PC-9 (cell line): ENCODE measurements around the gene ROGDI. TPM values are rescaled to one million over a fixed set of nuclear protein-coding genes. Genes with fewer than 3 reads are reported as not detected.

Source experiments
- BruUV-seq: library from RNA; stranded (reverse); fragments of 400-500 nt; replicated peaks from 2 replicates; lab custom pipeline; 2021; lab: Mats Ljungman, UMichigan
- CTCF ChIA-PET: fragments of 300-600 bp; sonication (Branson Sonifier 250); formaldehyde crosslinking; loops from one replicate; lab custom pipeline; 2022; ENCODE audit warnings: antibody characterized with exemption; lab: Charles Lee
- POLR2A ChIA-PET: fragments of 300-600 bp; sonication (Branson Sonifier 250); formaldehyde crosslinking; loops from one replicate; lab custom pipeline; 2022; ENCODE audit warnings: antibody characterized with exemption; ENCODE audit not compliant: unreplicated experiment; lab: Charles Lee
- DNase-seq, 2 experiments: peaks; one replicate each; pipeline versions ENCODE4 v3.0.0 to v3.0.0-alpha.2; 2015 to 2022; ENCODE audit warnings: mixed read lengths in 1 of 2
- H2AFZ ChIP-seq: fragments of 200-600 bp; sonication (generic); 2 replicates; pipeline ENCODE4 v1.8.1; 2017; ENCODE audit warnings: antibody characterized with exemption
- H3F3A ChIP-seq: fragments of 200-600 bp; sonication (generic); 2 replicates; pipeline ENCODE4 v1.8.1; 2017; ENCODE audit warnings: antibody characterized with exemption, mild to moderate bottlenecking, low read depth; ENCODE audit not compliant: insufficient read depth
- H3K27ac ChIP-seq: fragments of 200-600 bp; sonication (generic); 2 replicates; pipeline ENCODE4 v1.6.1; 2016; ENCODE audit warnings: mixed run types
- H3K27me3 ChIP-seq: fragments of 200-600 bp; sonication (generic); 2 replicates; pipeline ENCODE4 v1.6.1; 2016; ENCODE audit warnings: low read depth, mixed run types; ENCODE audit not compliant: insufficient read depth
- H3K36me3 ChIP-seq: fragments of 200-600 bp; sonication (generic); 2 replicates; pipeline ENCODE4 v1.6.1; 2016; ENCODE audit warnings: low read depth, mixed run types
- H3K4me1 ChIP-seq: fragments of 200-600 bp; sonication (generic); replicated peaks from 2 replicates; pipeline ENCODE4 v1.6.1; 2016; ENCODE audit warnings: mixed run types; ENCODE audit not compliant: insufficient read depth
- H3K4me2 ChIP-seq: fragments of 200-600 bp; sonication (generic); 2 replicates; pipeline ENCODE4 v1.6.1; 2017; ENCODE audit warnings: mixed run types
- H3K4me3 ChIP-seq: fragments of 200-600 bp; sonication (generic); 2 replicates; pipeline ENCODE4 v1.6.1; 2016; ENCODE audit warnings: mixed run types
- H3K79me2 ChIP-seq: fragments of 200-600 bp; sonication (generic); 2 replicates; pipeline ENCODE4 v1.6.1; 2017; ENCODE audit warnings: low read depth, mixed run types
- H3K9me2 ChIP-seq: fragments of 200-600 bp; sonication (generic); 2 replicates; pipeline ENCODE4 v1.8.1; 2017; ENCODE audit warnings: mild to moderate bottlenecking; ENCODE audit not compliant: insufficient read depth
- H3K9me3 ChIP-seq: fragments of 200-600 bp; sonication (generic); 2 replicates; pipeline ENCODE4 v1.8.1; 2016; ENCODE audit warnings: low read depth; ENCODE audit not compliant: insufficient read depth
- H4K20me1 ChIP-seq: fragments of 200-600 bp; sonication (generic); 2 replicates; pipeline ENCODE4 v1.8.1; 2017; ENCODE audit not compliant: insufficient read depth
- EZH2 ChIP-seq: fragments of 200-600 bp; sonication (generic); IDR thresholded peaks from 2 replicates; pipeline ENCODE4 v1.8.0; 2017; ENCODE audit warnings: antibody characterized with exemption, low read depth
- intact Hi-C: fragments of 100-400 bp; cut with micrococcal nuclease; formaldehyde crosslinking; loops from one replicate; pipeline ENCODE4 v1.10.0; 2022; ENCODE audit not compliant: unreplicated experiment
- total RNA-seq: library from RNA; stranded (reverse); gene quantifications from 2 replicates; pipeline ENCODE4 v1.2.3, GENCODE V29; 2021
- TF ChIP-seq, protein P1 (sequence below): fragments of 200-600 bp; sonication (generic); conservative IDR thresholded peaks from 2 replicates; pipeline ENCODE4 v1.6.1; 2017; ENCODE audit warnings: mixed run types, antibody characterized with exemption, mild to moderate bottlenecking, moderate library complexity

The ROGDI gene
- total RNA-seq, 1 experiment from 2014 or later, result 40.8 TPM

DNA sequence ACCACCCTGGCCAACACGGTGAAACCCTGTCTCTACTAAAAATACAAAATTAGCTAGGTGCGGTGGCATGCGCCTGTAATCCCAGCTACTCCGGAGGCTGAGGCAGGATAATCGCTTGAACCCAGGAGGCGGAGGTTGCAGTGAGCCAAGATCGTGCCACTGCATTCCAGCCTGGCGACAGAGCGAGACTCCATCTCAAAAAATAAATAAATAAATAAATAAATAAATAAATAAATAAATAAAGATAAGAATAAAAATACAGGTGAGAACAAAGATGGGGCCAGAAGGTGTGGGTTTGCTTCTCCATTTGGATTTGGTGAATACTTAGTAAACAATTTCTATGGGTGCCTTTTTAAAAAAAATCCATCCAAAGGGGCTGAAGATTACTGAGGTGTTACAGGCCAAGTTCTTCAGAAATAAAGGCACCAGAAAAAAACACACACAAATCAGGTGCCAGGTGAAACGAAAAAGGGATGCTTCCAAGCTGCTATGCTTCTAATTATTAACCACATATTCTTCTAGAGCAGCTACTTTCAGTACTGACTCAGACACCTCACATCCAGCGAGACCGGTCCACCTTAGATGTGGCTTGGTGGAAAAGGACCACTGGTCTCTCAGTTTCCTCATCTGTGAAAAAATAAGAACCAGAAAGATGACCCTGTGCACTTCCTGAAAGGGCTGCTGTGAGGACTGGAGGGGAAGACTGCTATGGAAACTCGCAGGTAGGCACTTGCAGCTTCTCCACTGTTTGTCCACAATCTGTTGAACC is 35.5 kb upstream of the ROGDI start:
- Histone ChIP-seq H3K9me2 (no peaks in the 10 kb centered on the region), H3K4me2 (no peak overlapping the region), H3K27me3 (no peaks in the 10 kb centered on the region), H3K4me3 (no peak overlapping the region), H3F3A (peaks cover 26% of the 10 kb centered on the region; the same call in 1 of the 2 replicates), H3K79me2 (peaks cover 6% of the 10 kb centered on the region; the same call in 1 of the 2 replicates), H2AFZ (no peak overlapping the region), H3K27ac (no peak overlapping the region), H3K4me1 (no peaks in the 10 kb centered on the region), H3K36me3 (peaks cover 50% of the 10 kb centered on the region), H4K20me1 (peaks cover 12% of the 10 kb centered on the region), H3K9me3 (no peaks in the 10 kb centered on the region)
- POLR2A ChIA-PET, result no interaction called here
- DNase-seq, result no peak
- CTCF ChIA-PET, result no interaction called here
- no TSS peak for BruUV-seq
- TF ChIP-seq, protein P1, sequence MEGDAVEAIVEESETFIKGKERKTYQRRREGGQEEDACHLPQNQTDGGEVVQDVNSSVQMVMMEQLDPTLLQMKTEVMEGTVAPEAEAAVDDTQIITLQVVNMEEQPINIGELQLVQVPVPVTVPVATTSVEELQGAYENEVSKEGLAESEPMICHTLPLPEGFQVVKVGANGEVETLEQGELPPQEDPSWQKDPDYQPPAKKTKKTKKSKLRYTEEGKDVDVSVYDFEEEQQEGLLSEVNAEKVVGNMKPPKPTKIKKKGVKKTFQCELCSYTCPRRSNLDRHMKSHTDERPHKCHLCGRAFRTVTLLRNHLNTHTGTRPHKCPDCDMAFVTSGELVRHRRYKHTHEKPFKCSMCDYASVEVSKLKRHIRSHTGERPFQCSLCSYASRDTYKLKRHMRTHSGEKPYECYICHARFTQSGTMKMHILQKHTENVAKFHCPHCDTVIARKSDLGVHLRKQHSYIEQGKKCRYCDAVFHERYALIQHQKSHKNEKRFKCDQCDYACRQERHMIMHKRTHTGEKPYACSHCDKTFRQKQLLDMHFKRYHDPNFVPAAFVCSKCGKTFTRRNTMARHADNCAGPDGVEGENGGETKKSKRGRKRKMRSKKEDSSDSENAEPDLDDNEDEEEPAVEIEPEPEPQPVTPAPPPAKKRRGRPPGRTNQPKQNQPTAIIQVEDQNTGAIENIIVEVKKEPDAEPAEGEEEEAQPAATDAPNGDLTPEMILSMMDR, result no peak
- no peak for TF ChIP-seq EZH2
- intact Hi-C loops, result no loop called here

DNA sequence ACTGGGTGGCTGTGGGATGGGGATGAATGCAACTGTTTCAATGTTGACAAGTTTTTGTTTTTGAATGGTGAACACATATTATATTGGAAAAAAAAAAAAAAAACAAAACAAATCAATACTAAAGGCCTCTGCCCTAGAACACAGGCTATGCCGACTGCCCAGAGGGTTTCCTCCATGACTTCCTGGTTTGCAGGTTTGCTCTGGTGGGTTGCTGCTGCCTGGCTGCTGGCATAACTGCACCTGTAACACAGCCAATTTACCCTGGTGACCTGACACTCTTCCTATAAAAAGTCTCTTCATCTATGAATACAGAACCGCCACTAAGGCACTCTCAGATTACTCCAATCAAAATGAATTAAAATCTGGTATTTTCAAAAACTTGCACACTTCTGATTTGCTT is 34.3 kb upstream of the ROGDI start:
- Histone ChIP-seq H2AFZ (no peak overlapping the region), H3K4me1 (no peaks in the 10 kb centered on the region), H4K20me1 (peaks cover 12% of the 10 kb centered on the region), H3K4me3 (no peak overlapping the region), H3K9me2 (no peaks in the 10 kb centered on the region), H3K79me2 (no peaks in the 10 kb centered on the region), H3K27ac (no peak overlapping the region), H3F3A (peaks cover 18% of the 10 kb centered on the region; the same call in 1 of the 2 replicates), H3K9me3 (no peaks in the 10 kb centered on the region), H3K27me3 (no peaks in the 10 kb centered on the region), H3K36me3 (peaks cover 46% of the 10 kb centered on the region), H3K4me2 (no peak overlapping the region)
- ChIA-PET POLR2A (no interaction called here), CTCF (no interaction called here)
- TF ChIP-seq, protein P1, result no peak
- TF ChIP-seq EZH2, result no peak
- no TSS peak for BruUV-seq
- no peak for DNase-seq
- intact Hi-C loops, result no loop called here

DNA sequence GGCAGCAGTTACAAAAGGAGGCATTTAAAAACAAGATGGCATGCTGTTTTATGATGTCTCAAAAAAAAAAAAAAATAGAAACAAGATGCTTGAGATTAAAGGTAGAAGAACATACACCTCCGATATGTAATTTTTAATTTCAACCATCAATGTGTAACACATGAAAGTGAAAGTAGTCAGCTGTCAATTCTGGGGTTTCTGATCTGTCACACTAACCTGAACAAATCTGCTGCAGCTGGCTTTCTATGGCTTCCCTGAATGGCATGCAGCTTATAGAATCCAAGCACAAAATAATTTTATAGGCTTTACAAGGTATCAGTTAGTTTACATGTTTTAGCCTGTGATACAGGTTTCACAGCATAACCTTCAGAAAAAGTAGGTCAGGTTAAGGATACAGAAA is 31.2 kb upstream of the ROGDI start:
- ChIA-PET POLR2A (interaction anchor here (0.6 kb wide), 2 partner anchors 43 to 386 kb away, joined by 5 to 7 read pairs; no protein-coding TSS in a partner anchor), CTCF (interaction anchor here (0.6 kb wide), 1 partner anchor 285 kb away, joined by 8 read pairs; no protein-coding TSS in a partner anchor)
- Histone ChIP-seq H3K9me2 (no peaks in the 10 kb centered on the region), H3K4me3 (no peak overlapping the region), H3K27ac (no peak overlapping the region), H3K27me3 (no peaks in the 10 kb centered on the region), H3K36me3 (peaks cover 43% of the 10 kb centered on the region), H3K79me2 (no peaks in the 10 kb centered on the region), H2AFZ (no peak overlapping the region), H3K9me3 (no peaks in the 10 kb centered on the region), H4K20me1 (peaks cover 10% of the 10 kb centered on the region), H3K4me2 (no peak overlapping the region), H3K4me1 (no peaks in the 10 kb centered on the region), H3F3A (peaks cover 11% of the 10 kb centered on the region; the same call in 1 of the 2 replicates)
- intact Hi-C loops, result no loop called here
- BruUV-seq, result no TSS peak
- no peak for DNase-seq
- TF ChIP-seq EZH2, result no peak
- TF ChIP-seq, protein P1, result no peak
